Fibroblast of gingiva (primary cell): Measurements from ENCODE around the gene TEX13A.

ENCODE experiments used
- DNase-seq: peaks from one replicate; pipeline ENCODE4 v3.0.0-alpha.2; 2011; ENCODE audit warnings: low read depth

Gene TEX13A

DNA sequence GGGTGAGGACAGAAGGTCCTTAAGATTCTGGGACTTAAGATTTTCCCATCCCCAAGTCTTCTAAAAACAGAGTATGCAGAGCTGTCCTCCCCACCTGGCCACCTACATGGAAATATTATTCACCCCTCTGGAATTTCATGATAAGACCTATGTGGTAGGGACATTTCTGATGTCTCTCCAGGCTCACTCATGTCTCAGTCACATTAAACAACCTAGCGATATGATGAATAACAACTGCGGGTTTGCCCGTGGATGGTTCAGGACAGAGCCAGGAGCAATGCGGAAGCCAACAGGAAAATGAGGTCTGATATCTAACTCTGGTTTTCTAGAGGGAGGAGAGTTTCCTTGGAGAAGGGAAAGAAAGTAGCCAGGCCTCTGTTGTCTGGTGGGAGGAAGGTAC lies 47.4 kb downstream of the TEX13A start:
- DNase-seq: no peak
